MM.1S (cell line): Measurements from ENCODE around the gene RALGAPA2.

Experiments used
- CTCF ChIP-seq: fragments of 300-600 bp; sonication (generic); IDR thresholded peaks from 2 replicates; pipeline ENCODE4 v1.5.1; 2016; ENCODE audit warnings: antibody characterized with exemption, low read length, mixed read lengths
- EZH2 ChIP-seq: fragments of 300-600 bp; sonication (generic); optimal IDR thresholded peaks from 2 replicates; pipeline ENCODE3; 2017; ENCODE audit warnings: low read depth, mild to moderate bottlenecking, antibody characterized with exemption, low read length, mixed read lengths
- EZH2phosphoT487 ChIP-seq: fragments of 300-600 bp; sonication (generic); IDR thresholded peaks from 2 replicates; pipeline ENCODE4 v1.6.1; 2018; ENCODE audit warnings: antibody characterized with exemption, low read length

DNA sequence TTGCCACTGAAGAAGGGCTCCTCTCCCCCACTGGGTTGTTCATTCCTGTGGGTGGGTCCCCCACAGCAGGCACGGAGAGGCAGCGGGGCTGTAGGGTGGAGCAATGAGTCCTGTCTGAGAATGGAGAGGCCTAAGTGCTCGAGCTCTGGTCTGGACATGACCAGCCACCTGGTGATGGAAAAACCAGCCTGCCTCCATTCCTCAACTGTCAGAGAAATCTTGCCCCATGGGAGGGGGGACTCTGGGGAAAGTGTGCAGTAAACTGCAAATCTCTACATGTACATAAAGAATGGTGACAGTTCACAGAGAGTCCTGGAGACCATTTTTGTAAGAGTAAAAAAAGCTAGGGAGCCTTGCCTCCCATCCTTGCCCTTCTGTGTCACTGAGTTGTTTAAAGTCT is 310.5 kb downstream of the RALGAPA2 start:
- no peak for TF ChIP-seq CTCF
- no peak for TF ChIP-seq EZH2
- TF ChIP-seq EZH2phosphoT487, result no peak
